H9 (cell line): ENCODE results near the gene UTP20. TPM values are rescaled to one million over a fixed set of nuclear protein-coding genes. Genes with fewer than 3 reads are reported as not detected.

Experiments
- DNase-seq: peaks from one replicate; pipeline ENCODE4 v3.0.0-alpha.2; 2017
- H2AFZ ChIP-seq: one replicate; pipeline ENCODE4 v1.6.1; 2013; ENCODE audit warnings: mild to moderate bottlenecking, low read length, control low read depth, moderate library complexity
- H2AK5ac ChIP-seq: 2 replicates; pipeline ENCODE4 v1.6.1; 2013; ENCODE audit warnings: low read length, control low read depth, mixed read lengths; ENCODE audit not compliant: insufficient read length
- H2BK120ac ChIP-seq: one replicate; pipeline ENCODE4 v1.6.1; 2013; ENCODE audit warnings: low read depth, mild to moderate bottlenecking, low read length, control low read depth, inconsistent platforms; ENCODE audit not compliant: poor library complexity, severe bottlenecking
- H2BK12ac ChIP-seq: 2 replicates; pipeline ENCODE4 v1.6.1; 2013; ENCODE audit warnings: low read length, control low read depth, mixed read lengths, low read depth; ENCODE audit not compliant: insufficient read length
- H2BK15ac ChIP-seq: 2 replicates; pipeline ENCODE4 v1.6.1; 2013; ENCODE audit warnings: low read depth, low read length, control low read depth
- H2BK20ac ChIP-seq: one replicate; pipeline ENCODE4 v1.6.1; 2013; ENCODE audit warnings: low read depth, mild to moderate bottlenecking, low read length, control low read depth, inconsistent platforms; ENCODE audit not compliant: poor library complexity, severe bottlenecking
- H2BK5ac ChIP-seq: 2 replicates; pipeline ENCODE4 v1.6.1; 2013; ENCODE audit warnings: low read length, control low read depth, mixed read lengths; ENCODE audit not compliant: insufficient read length
- H3K14ac ChIP-seq: 2 replicates; pipeline ENCODE4 v1.6.1; 2013; ENCODE audit warnings: low read length, control low read depth; ENCODE audit not compliant: insufficient read depth
- H3K18ac ChIP-seq: 2 replicates; pipeline ENCODE4 v1.6.1; 2013; ENCODE audit warnings: low read depth, mild to moderate bottlenecking, mixed read lengths, low read length, control low read depth; ENCODE audit not compliant: insufficient read length
- H3K23ac ChIP-seq: 2 replicates; pipeline ENCODE4 v1.6.1; 2013; ENCODE audit warnings: low read length, control low read depth, mixed read lengths, low read depth; ENCODE audit not compliant: insufficient read length
- H3K23me2 ChIP-seq: 2 replicates; pipeline ENCODE4 v1.6.1; 2013; ENCODE audit warnings: low read depth, mild to moderate bottlenecking, mixed read lengths, low read length, control low read depth; ENCODE audit not compliant: insufficient read length, poor library complexity, severe bottlenecking
- H3K27ac ChIP-seq: 2 replicates; pipeline ENCODE4 v1.5.1; 2013; ENCODE audit warnings: low read length, control low read depth, mixed read lengths, low read depth; ENCODE audit not compliant: insufficient read length
- H3K27me3 ChIP-seq: 2 replicates; pipeline ENCODE4 v1.6.1; 2013; ENCODE audit warnings: low read length, control low read depth, inconsistent platforms; ENCODE audit not compliant: insufficient read depth
- H3K4ac ChIP-seq: 2 replicates; pipeline ENCODE4 v1.6.1; 2013; ENCODE audit warnings: low read depth, mild to moderate bottlenecking, control low read depth, inconsistent platforms, low read length, moderate library complexity
- H3K4me1 ChIP-seq: 2 replicates; pipeline ENCODE4 v1.6.1; 2013; ENCODE audit warnings: low read length, control low read depth, inconsistent platforms; ENCODE audit not compliant: insufficient read depth
- H3K4me2 ChIP-seq: 2 replicates; pipeline ENCODE4 v1.6.1; 2013; ENCODE audit warnings: low read length, control low read depth, mixed read lengths; ENCODE audit not compliant: insufficient read length, insufficient read depth
- H3K56ac ChIP-seq: 2 replicates; pipeline ENCODE4 v1.6.1; 2013; ENCODE audit warnings: low read depth, mild to moderate bottlenecking, mixed read lengths, low read length, control low read depth; ENCODE audit not compliant: insufficient read length
- H3K79me1 ChIP-seq: 2 replicates; pipeline ENCODE4 v1.6.1; 2013; ENCODE audit warnings: low read depth, mild to moderate bottlenecking, moderate library complexity, low read length, control low read depth, inconsistent platforms; ENCODE audit not compliant: insufficient read depth, poor library complexity, severe bottlenecking
- H3K79me2 ChIP-seq: 2 replicates; pipeline ENCODE4 v1.6.1; 2013; ENCODE audit warnings: low read length, control low read depth, inconsistent platforms; ENCODE audit not compliant: insufficient read depth
- H3K9ac ChIP-seq: 2 replicates; pipeline ENCODE4 v1.6.1; 2013; ENCODE audit warnings: low read length, control low read depth, mixed read lengths; ENCODE audit not compliant: insufficient read length; ENCODE audit errors: extremely low read depth
- H3K9me3 ChIP-seq: one replicate; pipeline ENCODE4 v1.6.1; 2013; ENCODE audit warnings: low read depth, low read length, inconsistent platforms; ENCODE audit not compliant: control insufficient read depth
- H3T11ph ChIP-seq: one replicate; pipeline ENCODE4 v1.6.1; 2013; ENCODE audit warnings: mild to moderate bottlenecking, low read length, control low read depth, inconsistent platforms
- H4K20me1 ChIP-seq: one replicate; pipeline ENCODE4 v1.6.1; 2013; ENCODE audit not compliant: control insufficient read depth, insufficient read length, insufficient read depth
- H4K5ac ChIP-seq: 2 replicates; pipeline ENCODE4 v1.6.1; 2013; ENCODE audit warnings: low read depth, mild to moderate bottlenecking, mixed read lengths, low read length, control low read depth; ENCODE audit not compliant: insufficient read length
- H4K8ac ChIP-seq: replicated peaks from 2 replicates; pipeline ENCODE4 v1.6.1; 2013; ENCODE audit warnings: low read length, control low read depth, mixed read lengths, low read depth; ENCODE audit not compliant: insufficient read length
- H4K91ac ChIP-seq: 2 replicates; pipeline ENCODE4 v1.6.1; 2013; ENCODE audit warnings: low read depth, mild to moderate bottlenecking, moderate library complexity, mixed read lengths, low read length, control low read depth; ENCODE audit not compliant: insufficient read length
- H3K27ac Mint-ChIP-seq, 3 experiments: 2 replicates in 2 of 3; 3 replicates in 1 of 3; pipeline ENCODE4 v1.8.0; 2020 to 2021; ENCODE audit warnings: mixed read lengths in 3 of 3, mild to moderate bottlenecking in 1 of 3, moderate library complexity in 1 of 3
- H3K27me3 Mint-ChIP-seq: 2 replicates; pipeline ENCODE4 v1.8.0; 2021; ENCODE audit warnings: low read depth, mild to moderate bottlenecking, moderate library complexity, mixed read lengths
- H3K36me3 Mint-ChIP-seq, 3 experiments: 2 replicates in 2 of 3; 3 replicates in 1 of 3; pipeline ENCODE4 v1.8.0; 2020 to 2021; ENCODE audit warnings: low read depth in 3 of 3, mixed read lengths in 3 of 3; ENCODE audit not compliant: insufficient read depth in 1 of 3
- H3K4me1 Mint-ChIP-seq, 2 experiments: 2 replicates each; pipeline ENCODE4 v1.8.0; 2020; ENCODE audit warnings: mixed read lengths in 2 of 2
- H3K4me3 Mint-ChIP-seq, 2 experiments: 2 replicates in 1 of 2; 3 replicates in 1 of 2; pipeline ENCODE4 v1.8.0; 2020 to 2021; ENCODE audit warnings: mild to moderate bottlenecking in 2 of 2, mixed read lengths in 2 of 2, moderate library complexity in 1 of 2
- H3K9me3 Mint-ChIP-seq, 2 experiments: 2 replicates in 1 of 2; 3 replicates in 1 of 2; pipeline ENCODE4 v1.8.0; 2020; ENCODE audit warnings: mild to moderate bottlenecking in 2 of 2, mixed read lengths in 2 of 2, moderate library complexity in 1 of 2
- CTCF ChIP-seq: fragments of 200-600 bp; sonication (generic); conservative IDR thresholded peaks from 3 replicates; pipeline ENCODE4 v1.8.0; 2021; ENCODE audit warnings: antibody characterized with exemption, mild to moderate bottlenecking
- WGBS: extraction: QIAGEN DNeasy Blood & Tissue Kit; methylation state at CpG from one replicate; pipeline ENCODE4 v1.1.7; 2013; ENCODE audit warnings: missing lambda C conversion rate, low lambda C conversion rate, mixed read lengths; ENCODE audit not compliant: insufficient read length; ENCODE audit errors: extremely low coverage; 5-methylcytosine and 5-hydroxymethylcytosine counted together
- total RNA-seq: library from RNA; stranded (reverse); gene quantifications from 2 replicates; pipeline ENCODE4 v1.2.1, GENCODE V29; 2021

The UTP20 gene
- total RNA-seq, 1 experiment from 2014 or later = 38.3 TPM

GRCh38 chr12:101328917-101329316 is 49.0 kb downstream of the UTP20 start:
- Histone ChIP-seq H2BK20ac (no peak overlapping the region), H3K56ac (no peak overlapping the region), H3K4me2 (no peak overlapping the region), H2AK5ac (no peak overlapping the region), H3K4ac (no peak overlapping the region), H3K18ac (no peak overlapping the region), H3K9ac (no peak overlapping the region), H4K91ac (no peak overlapping the region), H2BK120ac (no peak overlapping the region), H4K20me1 (no peaks in the 10 kb centered on the region), H3K23me2 (no peaks in the 10 kb centered on the region), H3K4me1 (no peaks in the 10 kb centered on the region), H4K8ac (no peak overlapping the region), H3K79me2 (no peaks in the 10 kb centered on the region), H3K27me3 (no peaks in the 10 kb centered on the region), H3K79me1 (no peaks in the 10 kb centered on the region), H2BK12ac (no peak overlapping the region), H4K5ac (no peak overlapping the region), H3T11ph (no peak overlapping the region), H2AFZ (no peak overlapping the region), H2BK15ac (no peak overlapping the region), H3K9me3 (no peaks in the 10 kb centered on the region), H3K23ac (no peak overlapping the region), H2BK5ac (no peak overlapping the region), H3K27ac (no peak overlapping the region), H3K14ac (no peak overlapping the region)
- no peak overlapping the region for H3K4me3 Mint-ChIP-seq
- peaks cover 14 to 76% (median 58%) of the 10 kb centered on the region in 3 experiments; a peak in 6 of 7 replicates for H3K36me3 Mint-ChIP-seq
- no peak overlapping the region for H3K27ac Mint-ChIP-seq
- H3K4me1 Mint-ChIP-seq = no peaks in the 10 kb centered on the region
- H3K27me3 Mint-ChIP-seq = no peaks in the 10 kb centered on the region
- no peak for DNase-seq
- no peak for TF ChIP-seq CTCF
- no CpG with 5 or more reads among the region's 3 CpGs for WGBS
- no peaks in the 10 kb centered on the region for H3K9me3 Mint-ChIP-seq
